GM21423 (cell line): ENCODE results near the gene CYFIP1.

ENCODE experiments used
- ATAC-seq: cut with Tn5 transposase; IDR thresholded peaks from one replicate; pipeline ENCODE4 v1.9.1; 2021; ENCODE audit warnings: mild to moderate bottlenecking, moderate library complexity; ENCODE audit not compliant: unreplicated experiment

CYFIP1 gene

GRCh38 chr15:22831473-22831872 lies 148.7 kb downstream of the CYFIP1 start:
- ATAC-seq = no peak

DNA sequence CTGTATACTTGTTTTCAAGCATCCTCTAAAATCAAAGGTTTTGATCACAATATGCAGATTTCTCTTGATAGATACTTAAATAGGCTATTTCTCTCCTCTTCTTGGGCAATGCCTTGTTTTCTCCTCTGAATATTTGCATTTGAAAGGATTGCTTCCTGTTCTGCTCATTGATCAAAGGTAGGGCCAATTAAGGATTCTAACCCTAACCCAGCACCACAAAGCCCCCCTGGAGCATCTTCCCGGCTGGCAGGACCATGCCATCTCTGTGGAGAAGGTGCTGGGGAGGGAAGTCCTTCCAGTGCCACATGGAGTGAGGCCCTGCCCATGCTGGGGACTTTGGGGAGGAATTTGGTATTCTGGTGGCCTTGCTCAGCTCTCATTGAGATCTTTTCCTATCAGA lies 153.0 kb downstream of the CYFIP1 start:
- no peak for ATAC-seq

DNA sequence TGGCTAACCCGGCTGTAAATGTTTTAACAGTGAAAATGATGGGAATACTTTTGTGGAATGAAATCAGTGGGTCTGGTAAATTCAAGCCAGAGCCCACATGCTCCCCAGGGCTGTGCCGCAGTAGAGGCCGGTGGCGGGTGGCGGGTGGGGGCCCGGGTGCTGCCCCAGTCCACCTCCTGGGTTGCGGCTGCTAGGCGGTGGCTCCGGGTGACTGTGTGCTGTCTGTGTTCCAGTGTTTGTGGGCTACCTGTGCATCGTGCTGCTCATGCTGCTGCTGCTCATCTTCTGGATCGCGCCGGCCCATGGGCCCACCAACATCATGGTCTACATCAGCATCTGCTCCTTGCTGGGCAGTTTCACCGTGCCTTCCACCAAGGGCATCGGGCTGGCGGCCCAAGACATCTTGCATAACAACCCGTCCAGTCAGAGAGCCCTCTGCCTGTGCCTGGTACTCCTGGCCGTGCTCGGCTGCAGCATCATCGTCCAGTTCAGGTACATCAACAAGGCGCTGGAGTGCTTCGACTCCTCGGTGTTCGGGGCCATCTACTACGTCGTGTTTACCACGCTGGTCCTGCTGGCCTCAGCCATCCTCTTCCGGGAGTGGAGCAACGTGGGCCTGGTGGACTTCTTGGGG lies 156.6 kb downstream of the CYFIP1 start:
- no peak for ATAC-seq

GRCh38 chr15:22819651-22820050 lies 160.5 kb downstream of the CYFIP1 start:
- no peak for ATAC-seq
